ENCODE results near the gene SLIT3.

- no peak for TF ChIP-seq CTCF (IDR thresholded peaks at IDR 0.05)
- TF ChIP-seq POLR2AphosphoS5 (IDR thresholded peaks at IDR 0.05; ENCODE audit: insufficient read depth in 1 of 2, low read depth in 1 of 2), result no peak
- no peak for TF ChIP-seq POLR2A (IDR thresholded peaks at IDR 0.05)
Measured at GRCh38 chr5:168844016-168844921, 456.7 kb downstream of the SLIT3 start.
